Fibroblast of villous mesenchyme (primary cell): ENCODE results near the gene GNGT2. TPM values are rescaled to one million over a fixed set of nuclear protein-coding genes. Genes with fewer than 3 reads are reported as not detected.
A peak's percentile ranks its signal among the peaks of the same experiment; 100 is the strongest.
"Not testable (repeated sequence)": the region's sequence is repeated elsewhere in the genome, so short reads cannot be mapped to it uniquely, and the experiment has no call there.

Experiments used
- DNase-seq: peaks from one replicate; pipeline ENCODE4 v3.0.0-alpha.2; 2010; ENCODE audit warnings: low read depth
- H3K4me3 ChIP-seq: 2 replicates; pipeline ENCODE4 v1.5.1; 2011; ENCODE audit warnings: low read depth, mild to moderate bottlenecking, low read length
- CTCF ChIP-seq: IDR thresholded peaks from 2 replicates; pipeline ENCODE4 v1.5.1; 2012; ENCODE audit warnings: low read depth, mild to moderate bottlenecking, low read length; ENCODE audit not compliant: insufficient read depth
- total RNA-seq: library from RNA; depleted of rRNA; stranded (reverse); fragments of >200 nt; gene quantifications from 2 replicates; pipeline ENCODE4 v1.2.3, GENCODE V29; 2012

The GNGT2 gene
- total RNA-seq, 1 donor: not detected

- TF ChIP-seq CTCF: no peak
- H3K4me3 ChIP-seq: peak overlapping the region; percentile 80
- DNase-seq: no peak
These were observed 18.9 kb downstream of the GNGT2 start for GRCh38 chr17:49191409-49191916.

DNA sequence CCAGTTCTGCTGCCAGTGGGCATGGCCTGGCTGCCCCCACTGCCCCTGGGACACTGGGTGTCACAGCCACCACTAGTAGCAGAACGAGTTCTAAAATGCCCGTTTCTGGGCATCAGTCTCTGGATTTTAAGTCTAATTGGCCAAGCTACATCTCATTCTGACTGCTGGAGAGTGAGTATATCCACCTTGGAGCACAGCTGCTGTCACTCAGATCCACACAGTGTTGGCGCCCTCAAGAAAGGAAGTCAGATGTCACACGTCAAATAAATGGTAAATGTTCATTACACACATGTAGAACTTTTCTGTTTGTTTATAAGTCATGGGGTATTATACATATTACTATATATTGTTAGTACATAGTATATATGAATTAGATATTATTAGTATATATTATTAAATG is 19.4 kb downstream of the GNGT2 start:
- no peak for TF ChIP-seq CTCF
- H3K4me3 ChIP-seq: no peak overlapping the region
- no peak for DNase-seq

DNA sequence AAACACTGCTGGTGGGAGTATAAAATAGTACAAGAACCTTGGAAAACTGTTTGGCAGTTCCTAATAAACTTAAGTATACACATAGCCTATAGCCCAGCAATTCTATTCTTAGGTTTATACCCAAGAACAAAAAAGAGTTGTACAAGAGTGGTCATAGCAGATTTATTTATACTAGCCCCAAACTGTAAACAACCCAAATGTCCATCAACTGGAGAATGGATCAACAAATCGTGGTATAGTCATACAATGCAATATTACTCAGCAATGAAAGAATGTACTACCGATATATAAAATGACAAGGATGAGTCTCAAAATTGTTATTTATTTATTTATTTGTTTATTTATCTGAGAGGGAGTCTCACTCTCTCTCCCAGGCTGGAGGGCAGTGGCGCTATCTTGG is 23.1 kb downstream of the GNGT2 start:
- no peak for DNase-seq
- TF ChIP-seq CTCF: no peak

GRCh38 chr17:49185381-49185780 is 25.0 kb downstream of the GNGT2 start:
- not testable (repeated sequence) for DNase-seq, H3K4me3 ChIP-seq

More for the DNA sequence above, 23.1 kb downstream of the GNGT2 start:
- no peak overlapping the region for H3K4me3 ChIP-seq

- H3K4me3 ChIP-seq, DNase-seq: not testable (repeated sequence)
These were observed 25.9 kb downstream of the GNGT2 start for GRCh38 chr17:49184522-49184921.

DNA sequence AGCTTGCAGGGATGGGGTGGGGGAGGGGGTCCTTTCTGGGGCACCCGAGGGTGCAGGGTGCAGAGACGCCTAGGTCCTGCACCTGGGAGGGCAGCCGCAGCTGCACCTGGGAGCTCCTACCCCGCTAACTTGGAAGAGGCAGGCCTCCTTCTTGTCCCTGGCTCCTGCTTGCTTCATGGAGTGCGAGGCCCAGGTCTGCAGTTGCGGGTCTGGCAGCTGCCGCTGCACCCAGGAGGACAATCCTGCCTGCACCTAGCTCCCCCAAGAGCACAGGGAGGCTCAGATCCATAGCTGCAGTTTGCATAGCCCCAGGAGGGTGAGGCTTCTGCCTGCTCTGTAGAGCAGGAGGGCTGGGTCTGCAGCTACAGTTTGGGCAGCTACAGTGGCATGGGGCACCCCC is 26.6 kb downstream of the GNGT2 start:
- H3K4me3 ChIP-seq: no peak overlapping the region
- DNase-seq: no peak
- no peak for TF ChIP-seq CTCF

- H3K4me3 ChIP-seq: no peak overlapping the region
- no peak for TF ChIP-seq CTCF
- DNase-seq: no peak
These were observed 27.0 kb downstream of the GNGT2 start for GRCh38 chr17:49183341-49183740.

GRCh38 chr17:49180998-49181635 is 29.3 kb downstream of the GNGT2 start:
- H3K4me3 ChIP-seq: no peak overlapping the region
- DNase-seq: no peak
- no peak for TF ChIP-seq CTCF
